IMR-90 (cell line): ENCODE data around the gene IRF6. TPM values are rescaled to one million over a fixed set of nuclear protein-coding genes. Genes with fewer than 3 reads are reported as not detected.

Source experiments
- ATAC-seq: fragments of 200-7000 bp; cut with Tn5 transposase; 2 replicates; pipeline ENCODE4 v1.9.1; 2020; ENCODE audit warnings: low read depth, mild to moderate bottlenecking, moderate library complexity
- BruUV-seq: library from RNA; stranded (reverse); fragments of 400-500 nt; replicated peaks from 2 replicates; lab custom pipeline; 2021; lab: Mats Ljungman, UMichigan
- CTCF ChIA-PET: fragments of 300-600 bp; formaldehyde crosslinking; extraction: SDS; loops from one replicate; lab custom pipeline; 2021; ENCODE audit warnings: antibody characterized with exemption; lab: Yijun Ruan, JAX
- POLR2A ChIA-PET: fragments of 300-600 bp; sonication (Branson Sonifier 250); formaldehyde crosslinking; loops from one replicate; lab custom pipeline; 2022; ENCODE audit warnings: antibody characterized with exemption; ENCODE audit not compliant: unreplicated experiment; lab: Charles Lee
- DNase-seq: peaks from one replicate; pipeline ENCODE4 v3.0.0; 2013
- H2AFZ ChIP-seq: replicated peaks from 2 replicates; pipeline ENCODE3; 2013; ENCODE audit warnings: low read length, mild to moderate bottlenecking; ENCODE audit not compliant: poor library complexity
- H2AK5ac ChIP-seq: 2 replicates; pipeline ENCODE4 v1.6.1; 2013; ENCODE audit warnings: low read depth, low read length, inconsistent platforms
- H2AK9ac ChIP-seq: replicated peaks from 2 replicates; pipeline ENCODE3; 2013; ENCODE audit warnings: mild to moderate bottlenecking, low read depth, low read length, moderate library complexity; ENCODE audit not compliant: poor library complexity
- H2BK120ac ChIP-seq: 2 replicates; pipeline ENCODE4 v1.6.1; 2013; ENCODE audit warnings: low read depth, low read length, inconsistent platforms
- H2BK15ac ChIP-seq: 3 replicates; pipeline ENCODE4 v1.6.1; 2013; ENCODE audit warnings: low read depth, low read length, inconsistent platforms
- H2BK20ac ChIP-seq: 2 replicates; pipeline ENCODE4 v1.6.1; 2013; ENCODE audit warnings: low read depth, mild to moderate bottlenecking, inconsistent platforms, low read length, moderate library complexity
- H2BK5ac ChIP-seq: 2 replicates; pipeline ENCODE4 v1.6.1; 2013; ENCODE audit warnings: mild to moderate bottlenecking, low read depth, low read length, inconsistent platforms; ENCODE audit not compliant: poor library complexity, severe bottlenecking
- H3K14ac ChIP-seq: replicated peaks from 2 replicates; pipeline ENCODE4 v1.6.1; 2013; ENCODE audit warnings: low read depth, low read length, inconsistent platforms
- H3K18ac ChIP-seq: 2 replicates; pipeline ENCODE4 v1.6.1; 2013; ENCODE audit warnings: low read depth, low read length, control low read depth
- H3K23ac ChIP-seq: 2 replicates; pipeline ENCODE4 v1.6.1; 2013; ENCODE audit warnings: low read depth, low read length, inconsistent platforms
- H3K27ac ChIP-seq: 2 replicates; pipeline ENCODE4 v1.5.1; 2013; ENCODE audit warnings: mild to moderate bottlenecking, control low read depth, low read length; ENCODE audit not compliant: insufficient read depth
- H3K27me3 ChIP-seq: 2 replicates; pipeline ENCODE4 v1.6.1; 2013; ENCODE audit warnings: low read length; ENCODE audit not compliant: control insufficient read depth, insufficient read depth
- H3K36me3 ChIP-seq: 2 replicates; pipeline ENCODE4 v1.6.1; 2013; ENCODE audit warnings: low read length, mixed read lengths; ENCODE audit not compliant: control insufficient read depth, insufficient read depth
- H3K4ac ChIP-seq: 2 replicates; pipeline ENCODE4 v1.6.1; 2013; ENCODE audit warnings: low read depth, low read length, inconsistent platforms
- H3K4me1 ChIP-seq: 2 replicates; pipeline ENCODE4 v1.6.1; 2013; ENCODE audit warnings: low read length, mixed read lengths; ENCODE audit not compliant: control insufficient read depth, insufficient read depth
- H3K4me2 ChIP-seq: 2 replicates; pipeline ENCODE4 v1.6.1; 2013; ENCODE audit warnings: low read depth, mild to moderate bottlenecking, control low read depth, low read length, moderate library complexity
- H3K4me3 ChIP-seq: 2 replicates; pipeline ENCODE4 v1.5.1; 2013; ENCODE audit warnings: low read depth, mild to moderate bottlenecking, control low read depth, low read length, moderate library complexity; ENCODE audit not compliant: insufficient read depth
- H3K56ac ChIP-seq: 2 replicates; pipeline ENCODE4 v1.6.1; 2013; ENCODE audit warnings: low read length, inconsistent platforms; ENCODE audit not compliant: insufficient read depth; ENCODE audit errors: extremely low read depth
- H3K79me1 ChIP-seq, 2 experiments: 2 replicates each; pipeline ENCODE4 v1.6.1; 2013; ENCODE audit warnings: low read length in 2 of 2, inconsistent platforms in 1 of 2, low read depth in 1 of 2
- H3K9ac ChIP-seq: 2 replicates; pipeline ENCODE4 v1.6.1; 2013; ENCODE audit warnings: low read depth, low read length, control low read depth
- H3K9me1 ChIP-seq: 2 replicates; pipeline ENCODE4 v1.6.1; 2013; ENCODE audit warnings: low read length, inconsistent platforms; ENCODE audit not compliant: insufficient read depth
- H3K9me3 ChIP-seq: 2 replicates; pipeline ENCODE4 v1.6.1; 2013; ENCODE audit warnings: low read length; ENCODE audit not compliant: control insufficient read depth, insufficient read depth
- H4K20me1 ChIP-seq: 2 replicates; pipeline ENCODE4 v1.6.1; 2013; ENCODE audit warnings: low read length, inconsistent platforms; ENCODE audit not compliant: insufficient read depth
- H4K5ac ChIP-seq: 2 replicates; pipeline ENCODE4 v1.6.1; 2013; ENCODE audit warnings: mild to moderate bottlenecking, low read depth, low read length, control low read depth
- H4K8ac ChIP-seq, 2 experiments: 2 replicates each; pipeline ENCODE4 v1.6.1; 2013; ENCODE audit warnings: low read depth in 2 of 2, low read length in 2 of 2, control low read depth in 1 of 2, inconsistent platforms in 1 of 2
- H4K91ac ChIP-seq: 2 replicates; pipeline ENCODE4 v1.6.1; 2013; ENCODE audit warnings: low read depth, low read length, inconsistent platforms; ENCODE audit not compliant: insufficient read depth
- CEBPB ChIP-seq: IDR thresholded peaks from 2 replicates; pipeline ENCODE4 v1.6.1; 2012; ENCODE audit warnings: low read depth, low read length, improper control_type of control experiment
- MAFK ChIP-seq: IDR thresholded peaks from 2 replicates; pipeline ENCODE4 v1.6.1; 2012; ENCODE audit warnings: low read depth, low read length, improper control_type of control experiment
- WGBS, 2 experiments: methylation state at CpG; one replicate each; pipeline versions ENCODE4 v1.1.5 to v1.1.7; 2013; ENCODE audit warnings: missing lambda C conversion rate in 2 of 2; ENCODE audit not compliant: insufficient read length in 1 of 2; ENCODE audit errors: extremely low coverage in 2 of 2; 5-methylcytosine and 5-hydroxymethylcytosine counted together
- dilution Hi-C: fragments of 300-500 bp; cut with HindIII; formaldehyde crosslinking; loops from one replicate; pipeline ENCODE4 v1.14.3; 2018; ENCODE audit warnings: low sequenced_read_pairs; ENCODE audit not compliant: unreplicated experiment
- in situ Hi-C: fragments of 300-500 bp; cut with MboI; formaldehyde crosslinking; loops from 3 replicates; pipeline ENCODE4 v1.14.3; 2019; ENCODE audit warnings: low sequenced_read_pairs, inconsistent platforms, mixed read lengths
- intact Hi-C: fragments of 100-400 bp; cut with micrococcal nuclease; formaldehyde crosslinking; loops from 2 replicates; pipeline ENCODE4 v1.10.0; 2022
- polyA plus RNA-seq, 3 experiments: library from polyadenylated mRNA; depleted of rRNA; stranded (reverse); fragments of >200 nt; gene quantifications; 2 replicates each; pipeline ENCODE4 v1.2.3, GENCODE V29; 2012; ENCODE audit warnings: low replicate concordance in 1 of 3
- total RNA-seq: library from RNA; depleted of rRNA; stranded (reverse); fragments of >200 nt; gene quantifications from 2 replicates; pipeline ENCODE4 v1.2.3, GENCODE V29; 2012

Gene IRF6
- total and polyA plus RNA-seq, 2 of the 4 experiments (the other 2 are of a cell fraction): 1.2 to 2.9 TPM

DNA sequence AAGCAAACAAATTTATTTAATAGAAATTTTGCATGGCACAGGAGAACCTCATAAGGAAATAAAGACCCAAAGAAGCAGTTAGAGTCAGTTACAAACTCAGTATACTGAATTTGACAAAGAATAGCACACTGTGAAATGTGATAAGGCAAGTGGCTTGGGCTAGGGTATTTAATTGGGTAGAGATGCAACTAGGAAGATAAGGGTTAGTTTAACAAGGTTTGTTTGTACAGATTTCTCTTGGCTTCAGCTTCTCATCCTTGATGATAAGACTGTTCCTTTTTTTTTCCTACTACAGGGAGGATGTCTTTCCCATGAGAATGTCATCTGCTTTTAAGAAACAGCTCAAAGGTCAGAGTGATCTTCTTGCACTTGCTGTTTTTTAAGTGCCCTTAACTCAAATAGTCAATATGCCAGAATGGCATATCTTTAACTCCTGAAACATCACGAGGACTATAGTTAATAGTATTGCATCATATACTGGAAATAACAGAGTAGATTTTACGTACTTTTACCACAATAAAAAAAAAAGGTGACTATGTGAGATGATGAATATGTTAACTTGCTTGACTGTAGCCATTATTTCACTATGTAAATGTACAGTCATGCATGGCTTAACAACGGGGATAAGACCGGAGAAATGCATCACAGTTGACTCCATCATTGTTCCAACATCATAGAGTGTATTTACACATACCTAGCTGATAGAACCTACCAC is 59.3 kb downstream of the IRF6 start:
- WGBS, 2 experiments: no CpG with 5 or more reads among the region's 4 CpGs

More for the DNA sequence above, 59.3 kb downstream of the IRF6 start:
- no peak for ATAC-seq
- Histone ChIP-seq H4K20me1 (no peaks in the 10 kb centered on the region), H3K9me1 (0 out of 2 replicates have a peak, but pooled peaks cover 11% of the 10 kb centered on the region), H3K36me3 (no peaks in the 10 kb centered on the region), H2BK15ac (no peak overlapping the region), H2AK5ac (no peak overlapping the region), H3K79me1 (no peaks in the 10 kb centered on the region), H2AFZ (no peak overlapping the region), H4K91ac (no peak overlapping the region), H2BK20ac (no peak overlapping the region), H2BK5ac (no peak overlapping the region), H3K4me1 (peaks cover 5% of the 10 kb centered on the region; the same call in 1 of the 2 replicates), H3K18ac (no peak overlapping the region), H3K9me3 (no peaks in the 10 kb centered on the region), H3K56ac (no peak overlapping the region), H3K4me3 (no peak overlapping the region), H4K5ac (no peak overlapping the region), H4K8ac (no peak overlapping the region), H2AK9ac (no peak overlapping the region), H3K27ac (no peak overlapping the region), H3K9ac (no peak overlapping the region), H3K27me3 (no peaks in the 10 kb centered on the region), H3K23ac (no peak overlapping the region), H3K4me2 (no peak overlapping the region), H2BK120ac (no peak overlapping the region), H3K4ac (no peak overlapping the region), H3K14ac (no peak overlapping the region)
- ChIA-PET CTCF (no interaction called here), POLR2A (no interaction called here)
- dilution Hi-C loops: no loop called here
- in situ Hi-C loops: no loop called here
- BruUV-seq: no TSS peak
- DNase-seq: no peak
- intact Hi-C loops: loop anchor here (1.0 to 5.0 kb wide), 4 partner anchors 53 to 170 kb away; no protein-coding TSS in a partner anchor
- TF ChIP-seq MAFK (no peak), CEBPB (peak; percentile 82)
